ENCODE data around the gene SLC6A11.

The SLC6A11 gene

GRCh38 chr3:10848261-10848660 is 32.2 kb downstream of the SLC6A11 start:
- TF ChIP-seq, protein P1, sequence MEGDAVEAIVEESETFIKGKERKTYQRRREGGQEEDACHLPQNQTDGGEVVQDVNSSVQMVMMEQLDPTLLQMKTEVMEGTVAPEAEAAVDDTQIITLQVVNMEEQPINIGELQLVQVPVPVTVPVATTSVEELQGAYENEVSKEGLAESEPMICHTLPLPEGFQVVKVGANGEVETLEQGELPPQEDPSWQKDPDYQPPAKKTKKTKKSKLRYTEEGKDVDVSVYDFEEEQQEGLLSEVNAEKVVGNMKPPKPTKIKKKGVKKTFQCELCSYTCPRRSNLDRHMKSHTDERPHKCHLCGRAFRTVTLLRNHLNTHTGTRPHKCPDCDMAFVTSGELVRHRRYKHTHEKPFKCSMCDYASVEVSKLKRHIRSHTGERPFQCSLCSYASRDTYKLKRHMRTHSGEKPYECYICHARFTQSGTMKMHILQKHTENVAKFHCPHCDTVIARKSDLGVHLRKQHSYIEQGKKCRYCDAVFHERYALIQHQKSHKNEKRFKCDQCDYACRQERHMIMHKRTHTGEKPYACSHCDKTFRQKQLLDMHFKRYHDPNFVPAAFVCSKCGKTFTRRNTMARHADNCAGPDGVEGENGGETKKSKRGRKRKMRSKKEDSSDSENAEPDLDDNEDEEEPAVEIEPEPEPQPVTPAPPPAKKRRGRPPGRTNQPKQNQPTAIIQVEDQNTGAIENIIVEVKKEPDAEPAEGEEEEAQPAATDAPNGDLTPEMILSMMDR (IDR thresholded peaks at IDR 0.05; ENCODE audit: borderline replicate concordance, insufficient read depth, low read depth, low read length), result no peak
- H3K4me3 ChIP-seq (ENCODE audit: low read depth, low read length), result no peak overlapping the region

GRCh38 chr3:10852066-10852808 is 36.2 kb downstream of the SLC6A11 start:
- TF ChIP-seq, protein P1 (IDR thresholded peaks at IDR 0.05; ENCODE audit: borderline replicate concordance, insufficient read depth, low read depth, low read length), result no peak
- H3K4me3 ChIP-seq (ENCODE audit: low read depth, low read length), result no peak overlapping the region

- TF ChIP-seq, protein P1 (IDR thresholded peaks at IDR 0.05; ENCODE audit: borderline replicate concordance, insufficient read depth, low read depth, low read length), result no peak
- no peak overlapping the region for H3K4me3 ChIP-seq (ENCODE audit: low read depth, low read length)
These were observed 39.2 kb downstream of the SLC6A11 start for GRCh38 chr3:10855083-10855870.

- TF ChIP-seq, protein P1 (IDR thresholded peaks at IDR 0.05; ENCODE audit: borderline replicate concordance, insufficient read depth, low read depth, low read length), result peak; percentile 58; the same call in 1 of the 2 replicates
- no peak overlapping the region for H3K4me3 ChIP-seq (ENCODE audit: low read depth, low read length)
These were observed 40.0 kb downstream of the SLC6A11 start for GRCh38 chr3:10855871-10856662.

DNA sequence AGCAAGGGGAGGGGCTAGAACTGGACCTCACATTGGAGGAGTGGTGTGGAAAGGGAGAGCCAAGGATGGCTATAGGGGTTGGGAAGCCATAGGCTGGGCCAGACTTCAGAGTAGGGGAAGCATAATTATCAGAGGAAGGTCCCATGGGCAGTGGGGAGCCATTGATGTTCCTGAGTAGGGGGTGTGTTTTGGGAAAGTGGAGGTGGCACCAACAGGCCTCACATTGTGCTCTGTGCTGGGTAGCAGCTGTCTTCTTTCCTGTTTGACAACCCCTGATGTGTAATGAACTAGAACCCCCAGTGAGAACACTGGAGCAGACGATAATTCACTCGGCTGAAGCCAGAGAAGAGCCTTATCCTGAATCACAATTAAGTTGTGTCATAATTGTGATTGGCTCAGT is 41.2 kb downstream of the SLC6A11 start:
- no peak overlapping the region for H3K4me3 ChIP-seq (ENCODE audit: low read depth, low read length)
- TF ChIP-seq, protein P1 (IDR thresholded peaks at IDR 0.05; ENCODE audit: borderline replicate concordance, insufficient read depth, low read depth, low read length), result no peak

- no peak overlapping the region for H3K4me3 ChIP-seq (ENCODE audit: low read depth, low read length)
- TF ChIP-seq, protein P1 (IDR thresholded peaks at IDR 0.05; ENCODE audit: borderline replicate concordance, insufficient read depth, low read depth, low read length), result no peak
These were observed 42.1 kb downstream of the SLC6A11 start for GRCh38 chr3:10858091-10858490.
